ENCODE data around the gene SPDYE5.
A peak's percentile ranks its signal among the peaks of the same experiment; 100 is the strongest.
"Not testable (repeated sequence)": the region's sequence is repeated elsewhere in the genome, so short reads cannot be mapped to it uniquely, and the experiment has no call there.

The SPDYE5 gene

GRCh38 chr7:75492020-75492419 is at the start of gene SPDYE5:
Gene SPDYE5 (plus strand): TSS chr7:75492320. CDS start chr7:75494048, 1,728 bp downstream.
- DNase-seq (ENCODE audit: low read depth, low spot score): not testable (repeated sequence)

GRCh38 chr7:75442465-75443111 is 49.5 kb upstream of the SPDYE5 start:
- peak; percentile 43 for DNase-seq (ENCODE audit: low read depth, low spot score)

- not testable (repeated sequence) for DNase-seq (ENCODE audit: low read depth, low spot score)
These were observed 42.2 kb upstream of the SPDYE5 start for GRCh38 chr7:75449946-75450345.

- not testable (repeated sequence) for DNase-seq (ENCODE audit: low read depth, low spot score)
These were observed 39.6 kb upstream of the SPDYE5 start for GRCh38 chr7:75452494-75452955.

- DNase-seq (ENCODE audit: low read depth, low spot score): not testable (repeated sequence)
These were observed 35.7 kb upstream of the SPDYE5 start for GRCh38 chr7:75456403-75456802.

GRCh38 chr7:75458034-75458433 is 34.1 kb upstream of the SPDYE5 start:
- not testable (repeated sequence) for DNase-seq (ENCODE audit: low read depth, low spot score)

- DNase-seq (ENCODE audit: low read depth, low spot score): not testable (repeated sequence)
These were observed 31.6 kb upstream of the SPDYE5 start for GRCh38 chr7:75460541-75460940.

GRCh38 chr7:75470166-75470565 is 22.0 kb upstream of the SPDYE5 start:
- DNase-seq (ENCODE audit: low read depth, low spot score): not testable (repeated sequence)

GRCh38 chr7:75477457-75477856 is 14.7 kb upstream of the SPDYE5 start:
- DNase-seq (ENCODE audit: low read depth, low spot score): not testable (repeated sequence)

GRCh38 chr7:75480313-75480712 is 11.8 kb upstream of the SPDYE5 start:
- DNase-seq (ENCODE audit: low read depth, low spot score): not testable (repeated sequence)

- DNase-seq (ENCODE audit: low read depth, low spot score): peak; percentile 16
These were observed 6.7 kb upstream of the SPDYE5 start for GRCh38 chr7:75485355-75485978.

- DNase-seq (ENCODE audit: low read depth, low spot score): peak; percentile 93
These were observed 6.0 kb upstream of the SPDYE5 start, which contains the start of gene POM121C for GRCh38 chr7:75485979-75486643. Gene POM121C (minus strand): TSS chr7:75486299. CDS start chr7:75441496, 44,803 bp downstream.

- not testable (repeated sequence) for DNase-seq (ENCODE audit: low read depth, low spot score)
These were observed 16.9 kb downstream of the SPDYE5 start for GRCh38 chr7:75509033-75509432.

- DNase-seq (ENCODE audit: low read depth, low spot score): not testable (repeated sequence)
These were observed 26.7 kb downstream of the SPDYE5 start for GRCh38 chr7:75518842-75519241.

GRCh38 chr7:75521727-75522126 is 29.6 kb downstream of the SPDYE5 start:
- DNase-seq (ENCODE audit: low read depth, low spot score): not testable (repeated sequence)

- peak; percentile 27 for DNase-seq (ENCODE audit: low read depth, low spot score)
These were observed 35.2 kb downstream of the SPDYE5 start for GRCh38 chr7:75527224-75527722.

GRCh38 chr7:75531359-75531821 is 39.3 kb downstream of the SPDYE5 start:
- DNase-seq (ENCODE audit: low read depth, low spot score): peak; percentile 88

- no peak for DNase-seq (ENCODE audit: low read depth, low spot score)
These were observed 40.5 kb downstream of the SPDYE5 start for GRCh38 chr7:75532639-75533038.

- no peak for DNase-seq (ENCODE audit: low read depth, low spot score)
These were observed 41.8 kb downstream of the SPDYE5 start for GRCh38 chr7:75533926-75534325.

- DNase-seq (ENCODE audit: low read depth, low spot score): no peak
These were observed 42.7 kb downstream of the SPDYE5 start for GRCh38 chr7:75534727-75535307.

GRCh38 chr7:75536491-75536890 is 44.4 kb downstream of the SPDYE5 start:
- DNase-seq (ENCODE audit: low read depth, low spot score): no peak
